ENCODE data around the gene LRMDA.

- TF ChIP-seq CTCF (IDR thresholded peaks at IDR 0.05) (no peak), POLR2A (IDR thresholded peaks at IDR 0.05) (no peak), POLR2AphosphoS5 (IDR thresholded peaks at IDR 0.05) (no peak)
Measured at GRCh38 chr10:76114581-76115001, 683.2 kb downstream of the LRMDA start.

All from sigmoid colon (tissue), 4 donors.